ENCODE data around the gene WIPF2.
A peak's percentile ranks its signal among the peaks of the same experiment; 100 is the strongest.
"Not testable (repeated sequence)": the region's sequence is repeated elsewhere in the genome, so short reads cannot be mapped to it uniquely, and the experiment has no call there.

The WIPF2 gene

GRCh38 chr17:40191237-40192208 is 27.6 kb upstream of the WIPF2 start:
- peak in 49 of 56 donors; percentile 19 to 79 (median 50) for DNase-seq

- peak in 1 of 56 donors; percentile 9 for DNase-seq
These were observed 26.1 kb upstream of the WIPF2 start for GRCh38 chr17:40192961-40193360.

GRCh38 chr17:40194821-40195220 is 24.3 kb upstream of the WIPF2 start:
- no peak for DNase-seq

DNA sequence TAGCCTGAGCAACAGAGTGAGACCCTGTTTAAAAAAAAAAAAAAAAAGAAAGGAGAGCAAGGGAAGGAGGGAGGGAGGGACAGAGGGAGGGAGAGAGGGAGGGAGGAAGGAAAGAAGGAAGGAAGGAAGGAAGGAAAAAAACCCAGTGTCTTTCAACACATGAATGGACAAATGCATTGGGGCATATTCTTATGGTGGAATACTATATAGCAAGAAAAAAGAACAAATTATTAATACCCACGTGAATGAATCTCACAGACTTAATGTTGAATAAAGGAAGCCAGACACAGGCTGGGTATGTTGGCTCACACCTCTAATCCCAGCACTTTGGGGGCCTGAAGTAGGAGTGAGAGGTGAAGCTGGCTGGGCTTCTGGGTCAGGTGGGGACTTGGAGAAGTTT is 21.6 kb upstream of the WIPF2 start:
- no peak for DNase-seq

DNA sequence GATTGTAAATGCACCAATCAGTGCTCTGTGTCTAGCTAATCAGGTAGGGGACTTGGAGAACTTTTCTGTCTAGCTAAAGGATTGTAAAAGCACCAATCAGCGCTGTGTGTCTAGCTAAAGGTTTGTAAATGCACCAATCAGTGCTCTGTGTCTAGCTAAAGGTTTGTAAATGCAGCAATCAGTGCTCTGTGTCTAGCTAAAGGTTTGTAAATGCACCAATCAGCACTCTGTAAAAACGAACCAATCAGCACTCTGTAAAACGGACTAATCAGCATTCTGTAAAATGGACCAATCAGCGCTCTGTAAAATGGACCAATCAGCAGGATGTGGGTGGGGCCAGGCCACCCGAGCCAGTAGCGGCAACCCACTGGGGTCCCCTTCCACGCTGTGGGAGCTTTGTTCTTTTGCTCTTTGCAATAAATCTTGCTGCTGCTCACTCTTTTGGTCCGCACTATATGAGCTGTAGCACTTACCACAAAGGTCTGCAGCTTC is 21.1 kb upstream of the WIPF2 start:
- DNase-seq, result not testable (repeated sequence)

DNA sequence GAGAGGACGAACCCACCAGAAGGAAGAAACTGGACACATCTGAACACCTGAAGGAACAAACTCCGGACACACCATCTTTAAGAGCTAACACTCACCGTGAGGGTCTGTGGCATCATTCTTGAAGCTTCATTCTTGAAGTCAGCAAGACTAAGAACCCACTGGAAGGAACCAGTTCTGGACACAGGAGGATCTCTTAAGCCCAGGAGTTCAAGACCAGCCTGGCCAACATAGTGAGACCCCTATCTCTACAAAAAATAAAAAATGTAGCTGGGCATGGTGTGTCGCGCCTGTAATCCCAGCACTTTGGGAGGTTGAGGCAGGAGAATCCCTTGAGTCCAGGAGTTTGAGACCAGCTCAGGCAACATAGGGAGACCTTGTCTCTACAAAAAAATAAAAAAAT is 20.5 kb upstream of the WIPF2 start:
- no peak for DNase-seq

DNA sequence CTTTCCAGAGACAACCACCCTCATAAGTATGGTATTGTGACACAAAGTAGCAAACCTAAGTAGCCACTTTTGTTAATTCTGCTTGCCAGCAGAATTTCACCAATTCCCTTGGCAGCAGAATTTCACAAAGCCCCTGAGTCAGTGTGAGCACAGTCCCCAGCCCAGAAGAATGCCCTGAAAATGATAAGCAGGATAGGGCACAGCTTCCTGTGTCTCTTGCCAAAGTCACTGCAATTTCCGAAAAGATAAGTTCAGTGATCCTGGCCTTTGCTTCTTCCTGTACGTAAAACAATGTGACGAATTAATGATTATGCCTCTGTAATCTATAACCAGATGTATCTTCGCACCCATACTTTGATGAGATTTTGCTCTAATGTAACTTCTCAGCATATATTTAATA is 16.0 kb upstream of the WIPF2 start:
- DNase-seq, result no peak

DNA sequence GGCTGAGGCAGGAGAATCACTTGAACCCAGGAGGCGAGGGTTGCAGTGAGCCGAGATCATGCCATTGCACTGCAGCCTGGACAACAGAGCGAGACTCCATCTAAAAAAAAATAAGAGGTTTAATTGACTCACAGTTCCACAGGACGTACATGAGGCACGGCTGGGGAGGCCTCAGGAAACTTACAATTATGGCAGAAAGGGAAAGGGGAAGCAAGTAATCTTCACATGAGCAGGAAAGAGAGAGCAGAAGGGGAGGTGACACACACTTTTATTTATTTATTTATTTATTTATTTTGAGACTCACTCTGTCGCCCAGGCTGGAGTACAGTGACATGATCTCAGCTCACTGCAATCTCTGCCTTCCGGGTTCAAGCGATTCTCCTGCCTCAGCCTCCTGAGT is 12.9 kb upstream of the WIPF2 start:
- DNase-seq, result not testable (repeated sequence)

DNA sequence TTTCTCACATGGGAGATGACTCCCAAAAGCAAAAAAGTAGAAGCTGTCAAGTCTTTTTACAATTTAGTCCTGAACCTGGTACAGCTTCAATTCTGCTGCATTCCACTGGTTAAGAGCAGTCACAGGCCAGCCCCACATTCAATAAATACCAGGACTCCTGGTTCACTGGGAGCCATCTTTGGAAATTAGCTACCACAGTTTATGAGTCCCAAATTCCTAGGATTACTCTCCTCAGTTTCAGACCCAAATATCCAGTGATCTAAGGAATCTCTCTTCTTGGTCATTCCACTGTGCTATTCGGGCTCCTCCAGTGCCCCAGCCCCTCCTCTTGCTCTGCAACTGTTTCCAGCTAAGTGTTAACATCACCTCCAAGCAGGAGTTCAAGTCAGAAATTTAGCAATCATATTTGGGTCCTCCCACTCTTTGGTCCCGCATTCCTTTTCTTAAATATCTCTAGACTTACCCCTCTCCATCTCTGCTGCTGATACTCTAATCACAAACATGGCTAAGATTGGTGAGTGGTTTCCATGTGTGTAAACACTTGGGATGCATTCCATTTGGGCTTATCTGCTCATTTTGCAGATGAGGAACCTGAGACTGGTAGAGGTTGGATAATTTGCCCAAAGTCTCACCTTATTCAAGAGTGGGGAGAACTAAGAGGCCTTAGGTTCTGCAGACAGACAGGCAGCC is 9.6 kb upstream of the WIPF2 start:
- DNase-seq, result no peak

GRCh38 chr17:40213914-40214313 is 5.2 kb upstream of the WIPF2 start:
- not testable (repeated sequence) for DNase-seq

- no peak for DNase-seq
These were observed 931 bp upstream of the WIPF2 start for GRCh38 chr17:40218006-40218739.

GRCh38 chr17:40219594-40220338 is 662 bp downstream of the WIPF2 start:
- peak in 30 of 56 donors; percentile 32 to 76 (median 58) for DNase-seq

DNA sequence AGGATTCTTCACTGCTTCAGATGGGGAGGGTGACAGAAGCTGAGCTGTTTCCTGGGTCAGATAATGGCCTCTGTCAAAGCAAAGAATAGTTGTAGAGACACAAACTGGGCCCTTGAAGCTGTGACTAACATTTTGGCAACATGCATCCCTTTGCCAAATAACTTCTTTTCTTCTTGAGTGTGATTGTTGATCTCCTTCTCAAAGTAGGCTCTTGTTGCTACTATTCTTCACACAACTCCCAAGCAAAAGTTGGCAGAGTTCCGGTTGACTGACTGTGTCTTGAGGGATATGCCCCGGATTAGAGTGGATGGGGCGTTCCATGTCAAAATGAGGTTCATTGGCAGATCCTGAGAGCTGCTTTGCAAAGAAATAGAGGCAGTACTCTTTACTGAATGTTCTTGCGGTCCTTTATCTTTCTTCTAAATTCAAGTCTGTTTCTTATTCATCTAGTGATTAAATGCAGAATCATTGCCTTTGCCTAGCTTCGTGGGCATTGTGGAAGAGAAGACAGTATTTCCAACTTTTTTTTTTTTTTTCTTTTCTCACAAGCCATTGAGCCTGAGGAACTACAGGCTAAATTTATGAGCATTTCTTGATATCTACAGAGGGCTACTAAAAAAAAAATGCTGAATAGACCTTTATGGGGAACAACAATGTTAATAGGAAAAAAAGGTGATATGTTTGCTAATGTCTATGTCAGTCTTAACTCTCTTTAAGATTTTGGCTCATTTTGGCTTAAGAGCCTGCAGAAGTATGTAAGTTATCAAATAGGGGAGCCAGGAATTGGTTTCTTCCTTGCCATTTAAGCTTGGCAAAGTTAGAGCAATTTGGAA is 5.8 kb downstream of the WIPF2 start:
- DNase-seq, result peak in 44 of 56 donors; percentile 2 to 82 (median 40)

GRCh38 chr17:40229146-40229545 is 10.0 kb downstream of the WIPF2 start:
- DNase-seq, result not testable (repeated sequence)

- no peak for DNase-seq
These were observed 11.6 kb downstream of the WIPF2 start for GRCh38 chr17:40230670-40231069.

GRCh38 chr17:40231928-40232327 is 12.8 kb downstream of the WIPF2 start:
- DNase-seq, result not testable (repeated sequence)

DNA sequence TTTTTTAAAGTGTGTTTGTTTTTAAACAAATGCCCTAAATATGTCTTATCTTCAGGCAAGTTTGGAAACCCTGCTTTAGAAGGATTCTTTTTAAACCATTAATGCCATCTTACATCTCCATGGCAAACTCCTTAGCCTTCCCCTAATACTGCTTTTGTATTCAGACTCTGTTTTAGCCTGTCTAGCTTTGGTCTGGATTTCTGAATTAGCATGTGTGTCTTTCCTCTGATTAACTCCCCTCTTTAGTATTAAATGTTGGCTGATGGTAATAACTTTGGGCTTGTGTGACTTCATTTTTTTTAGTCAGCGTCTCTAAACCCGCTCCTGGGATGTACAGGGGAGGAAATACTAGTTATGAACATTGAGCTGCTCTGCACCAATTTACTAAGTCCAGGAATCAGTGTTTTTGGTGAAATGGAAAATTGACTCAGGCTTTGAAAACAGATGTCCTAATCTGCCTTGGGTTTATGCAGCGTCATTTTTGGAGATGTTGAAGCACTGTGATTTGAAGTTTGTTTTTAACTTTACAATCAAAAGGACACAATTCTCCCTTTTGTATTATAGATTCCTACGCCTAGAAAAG is 22.2 kb downstream of the WIPF2 start:
- no peak for DNase-seq

GRCh38 chr17:40242774-40243173 is 23.7 kb downstream of the WIPF2 start:
- DNase-seq, result no peak

GRCh38 chr17:40243761-40244160 is 24.7 kb downstream of the WIPF2 start:
- DNase-seq, result no peak
